K562 (cell line): ENCODE measurements around the gene CRB2. TPM values are rescaled to one million over a fixed set of nuclear protein-coding genes. Genes with fewer than 3 reads are reported as not detected.

Experiments used
- ATAC-seq: fragments of 200-7000 bp; cut with Tn5 transposase; 3 replicates; pipeline ENCODE4 v1.9.1; 2020; ENCODE audit warnings: moderate library complexity
- BruUV-seq: library from RNA; stranded (reverse); fragments of 400-500 nt; replicated peaks from 2 replicates; lab custom pipeline; 2021; lab: Mats Ljungman, UMichigan
- CTCF ChIA-PET: fragments of 300-600 bp; formaldehyde crosslinking; extraction: SDS; loops from one replicate; lab custom pipeline; 2021; ENCODE audit warnings: low intra/inter-chr PET ratio; lab: Yijun Ruan, JAX
- POLR2A ChIA-PET: fragments of 300-600, 350-650 bp; sonication (Branson Sonifier 250); formaldehyde crosslinking; extraction: SDS; loops from one replicate; lab custom pipeline; 2021; ENCODE audit warnings: antibody characterized with exemption, inconsistent platforms; lab: Yijun Ruan, JAX
- DNase-seq, 4 experiments: peaks; one replicate each; pipeline versions ENCODE4 v3.0.0 to v3.0.0-alpha.2; 2011 to 2018; ENCODE audit warnings: low spot score in 3 of 4, mixed read lengths in 3 of 4; ENCODE audit errors: extremely low read depth in 1 of 4
- FAIRE-seq: peaks from 2 replicates; lab custom pipeline; 2011; peaks lifted over from hg19 to GRCh38; lab: Jason Lieb, UNC
- H2AFZ ChIP-seq: 2 replicates; pipeline ENCODE4 v1.6.0; 2011; ENCODE audit warnings: low read depth, low read length, control low read depth, inconsistent platforms
- H3K27ac ChIP-seq: fragments of 200-600 bp; 3 replicates; pipeline ENCODE4 v1.8.0; 2011; ENCODE audit warnings: low read depth, mild to moderate bottlenecking, control low read depth, inconsistent platforms, low read length, moderate library complexity, mixed read lengths; ENCODE audit errors: extremely low read depth
- H3K27me3 ChIP-seq, 2 experiments: fragments of 300-600 bp in 1 of 2; 2 replicates in 1 of 2; 3 replicates in 1 of 2; pipeline versions ENCODE4 v1.6.0 to v1.8.0; 2011; ENCODE audit warnings: inconsistent platforms in 2 of 2, low read length in 2 of 2, mild to moderate bottlenecking in 1 of 2, mixed read lengths in 1 of 2, moderate library complexity in 1 of 2; ENCODE audit not compliant: control insufficient read depth in 2 of 2, insufficient read depth in 2 of 2
- H3K36me3 ChIP-seq: fragments of 300-600 bp; 3 replicates; pipeline ENCODE4 v1.8.0; 2011; ENCODE audit warnings: mild to moderate bottlenecking, low read length, inconsistent platforms; ENCODE audit not compliant: control insufficient read depth, insufficient read depth
- H3K4me1 ChIP-seq, 2 experiments: fragments of 200-600 bp in 1 of 2; replicated peaks in 1 of 2; 2 replicates in 1 of 2; 3 replicates in 1 of 2; pipeline versions ENCODE4 v1.5.1 to v1.8.0; 2011; ENCODE audit warnings: inconsistent platforms in 2 of 2, low read length in 2 of 2, mild to moderate bottlenecking in 1 of 2, mixed read lengths in 1 of 2, moderate library complexity in 1 of 2; ENCODE audit not compliant: control insufficient read depth in 2 of 2, insufficient read depth in 2 of 2
- H3K4me2 ChIP-seq: 2 replicates; pipeline ENCODE4 v1.6.1; 2011; ENCODE audit warnings: low read length, control low read depth, inconsistent platforms, mixed read lengths; ENCODE audit not compliant: insufficient read depth
- H3K4me3 ChIP-seq: fragments of 200-600 bp; sonication (generic), shearing (Covaris generic); 2 replicates; pipeline ENCODE4 v1.5.1; 2016; ENCODE audit warnings: control low read depth, inconsistent platforms
- H3K79me2 ChIP-seq: fragments of 200-600 bp; 3 replicates; pipeline ENCODE4 v1.8.0; 2011; ENCODE audit warnings: low read length, inconsistent platforms; ENCODE audit not compliant: control insufficient read depth, insufficient read depth
- H3K9ac ChIP-seq, 2 experiments: 2 replicates each; pipeline versions ENCODE4 v1.6.0 to v1.6.1; 2011; ENCODE audit warnings: low read depth in 2 of 2, low read length in 2 of 2, control low read depth in 1 of 2, inconsistent platforms in 1 of 2, mild to moderate bottlenecking in 1 of 2, mixed read lengths in 1 of 2; ENCODE audit not compliant: insufficient read depth in 1 of 2
- H3K9me1 ChIP-seq: one replicate; pipeline ENCODE4 v1.6.0; 2011; ENCODE audit warnings: inconsistent platforms, mild to moderate bottlenecking, low read length, moderate library complexity; ENCODE audit not compliant: control insufficient read depth, insufficient read depth
- H3K9me3 ChIP-seq: replicated peaks from 2 replicates; pipeline ENCODE4 v1.5.1; 2011; ENCODE audit warnings: low read depth, low read length, inconsistent platforms; ENCODE audit not compliant: control insufficient read depth, insufficient read depth
- H4K20me1 ChIP-seq: replicated peaks from 2 replicates; pipeline ENCODE4 v1.6.1; 2011; ENCODE audit warnings: low read length, inconsistent platforms, mixed read lengths; ENCODE audit not compliant: control insufficient read depth, insufficient read depth
- DIDO1 ChIP-seq: fragments of 450-650 bp; IDR thresholded peaks from 2 replicates; pipeline ENCODE4 v1.6.1; 2016; ENCODE audit warnings: low read depth, missing biosample characterization, missing genetic modification characterization
- ELF4 ChIP-seq: fragments of 450-650 bp; formaldehyde crosslinking; IDR thresholded peaks from 2 replicates; pipeline ENCODE4 v1.4.0; 2022; ENCODE audit warnings: missing genetic modification characterization
- HCFC1 ChIP-seq: IDR thresholded peaks from 2 replicates; pipeline ENCODE4 v1.6.1; 2012; ENCODE audit warnings: low read depth, low read length, improper control_type of control experiment
- IFI16 ChIP-seq: fragments of 250-450 bp; sonication (Bioruptor Pico); IDR thresholded peaks from 2 replicates; pipeline ENCODE4 v2.1.2; 2022; ENCODE audit warnings: mild to moderate bottlenecking, inconsistent platforms
- KLF6 ChIP-seq: fragments of 250-450 bp; sonication (Bioruptor Pico); IDR thresholded peaks from 2 replicates; pipeline ENCODE4 v1.4.0; 2020; ENCODE audit warnings: mild to moderate bottlenecking, moderate library complexity, borderline replicate concordance
- NUFIP1 ChIP-seq: fragments of 450-650 bp; IDR thresholded peaks from 2 replicates; pipeline ENCODE4 v1.6.1; 2018; ENCODE audit not compliant: partially characterized antibody
- PHF21A ChIP-seq: fragments of 450-650 bp; IDR thresholded peaks from 2 replicates; pipeline ENCODE4 v1.6.1; 2017; ENCODE audit warnings: low read depth, borderline replicate concordance
- POU5F1 ChIP-seq: fragments of 150-350 bp; IDR thresholded peaks from 2 replicates; pipeline ENCODE4 v1.6.1; 2014; ENCODE audit warnings: borderline replicate concordance, low read length, low read depth, mild to moderate bottlenecking; ENCODE audit not compliant: partially characterized antibody
- RCOR1 ChIP-seq, 2 experiments: IDR thresholded peaks; 2 replicates each; pipeline ENCODE4 v1.6.1; 2012; ENCODE audit warnings: low read depth in 2 of 2, low read length in 2 of 2, borderline replicate concordance in 1 of 2, improper control_type of control experiment in 1 of 2
- XRCC3 ChIP-seq: fragments of 450-650 bp; IDR thresholded peaks from 2 replicates; pipeline ENCODE4 v1.6.1; 2017; ENCODE audit warnings: mild to moderate bottlenecking, moderate library complexity
- YY1 ChIP-seq, 3 experiments: IDR thresholded peaks; 2 replicates each; pipeline ENCODE4 v1.6.1; 2011; ENCODE audit warnings: low read length in 2 of 3, mild to moderate bottlenecking in 2 of 3, moderate library complexity in 2 of 3, borderline replicate concordance in 1 of 3, control low read depth in 1 of 3, low read depth in 1 of 3; ENCODE audit not compliant: insufficient read depth in 3 of 3, insufficient replicate concordance in 2 of 3, control insufficient read depth in 1 of 3, insufficient read length in 1 of 3; ENCODE audit errors: extremely low read depth in 1 of 3
- ZNF589 ChIP-seq: fragments of 200-800 bp; sonication (Bioruptor generic); IDR thresholded peaks from 2 replicates; pipeline ENCODE4 v1.6.1; 2016; ENCODE audit warnings: low read depth, missing genetic modification characterization, missing compliant biosample characterization
- WGBS: fragments of 100-300 bp; shearing (Covaris generic); methylation state at CpG from one replicate; pipeline ENCODE4 v1.1.6; 2016; ENCODE audit warnings: low coverage, mixed read lengths; ENCODE audit not compliant: insufficient coverage; ENCODE audit errors: missing lambda C conversion rate; 5-methylcytosine and 5-hydroxymethylcytosine counted together
- in situ Hi-C: fragments of 300-500 bp; cut with MboI; formaldehyde crosslinking; loops from 4 replicates; pipeline ENCODE4 v1.15.0; 2018; ENCODE audit warnings: inconsistent platforms, mixed read lengths
- intact Hi-C: fragments of 100-400 bp; cut with micrococcal nuclease; formaldehyde crosslinking; loops from 2 replicates; pipeline ENCODE4 v1.14.2; 2022
- polyA plus RNA-seq, 8 experiments: library from polyadenylated mRNA; depleted of rRNA in 4 of 8; stranded (reverse) in 5 of 8; unstranded in 3 of 8; fragments of >200 nt; fragmentation: Nextera tagmentation in 2 of 8; fragmentation: Illumina TruSeq in 1 of 8; extraction: Ambion mirVana in 2 of 8; extraction: Trizol in 1 of 8; gene quantifications; 2 replicates each; pipeline versions ENCODE4 v1.2.1 to v1.2.3, GENCODE V29; 2011 to 2014; ENCODE audit warnings: inconsistent platforms in 1 of 8, missing spikeins in 1 of 8
- total RNA-seq, 7 experiments: library from RNA; depleted of rRNA in 6 of 7; stranded (reverse); fragments of >200 nt in 6 of 7; fragmentation: Illumina TruSeq in 2 of 7; extraction: Trizol in 2 of 7; gene quantifications; 2 replicates each; pipeline versions ENCODE4 v1.2.1 to v1.2.3, GENCODE V29; 2011 to 2021; ENCODE audit warnings: low replicate concordance in 1 of 7
- TF ChIP-seq, protein P1 (sequence below): fragments of 450-650 bp; formaldehyde crosslinking; IDR thresholded peaks from 2 replicates; pipeline ENCODE4 v1.4.0; 2020; ENCODE audit warnings: mild to moderate bottlenecking
- TF ChIP-seq, protein P2 (sequence below): sonication (generic); formaldehyde crosslinking; IDR thresholded peaks from 2 replicates; pipeline ENCODE4 v1.8.1; 2023; ENCODE audit warnings: mild to moderate bottlenecking, missing genetic modification reagents

CRB2 gene
- total and polyA plus RNA-seq, 9 of the 15 experiments (the other 6 are each of a cell fraction or from before 2014, with no cell fraction given) = 0.13 to 1.2 (median 0.25) TPM; not detected in 2

DNA sequence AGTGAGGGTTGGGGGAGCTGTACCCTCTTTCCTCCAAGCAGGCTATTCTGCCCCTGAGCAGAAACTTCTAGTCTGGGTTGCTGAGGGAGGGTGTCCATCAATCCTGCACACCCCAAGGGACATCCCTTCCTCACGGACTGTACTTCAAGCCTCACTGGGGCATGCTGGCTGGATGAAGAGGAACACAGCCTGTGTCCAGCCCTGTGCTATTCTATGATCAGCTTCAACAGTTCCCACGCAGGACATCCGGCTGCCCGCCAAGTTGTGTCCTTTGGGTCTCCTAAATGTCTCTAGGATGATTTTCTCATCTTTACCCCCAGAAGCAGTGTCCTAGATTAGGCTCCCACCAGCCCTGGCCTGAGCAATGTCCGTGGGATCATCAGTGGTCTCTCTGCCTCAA is 68.1 kb downstream of the CRB2 start:
- Histone ChIP-seq H3K36me3 (no peaks in the 10 kb centered on the region), H3K4me3 (no peak overlapping the region), H3K9ac (no peak overlapping the region), H4K20me1 (no peaks in the 10 kb centered on the region; the same call in none of the 2 replicates), H3K9me3 (no peaks in the 10 kb centered on the region), H3K9me1 (no peaks in the 10 kb centered on the region)
- 67% methylated on average over 5 of the region's 5 CpGs for WGBS
- in situ Hi-C loops = no loop called here
- CTCF ChIA-PET = no interaction called here
- TF ChIP-seq POU5F1 (no peak), ZNF589 (CRISPR knock-in tag) (no peak), YY1 (IDR thresholded peaks at IDR 0.05; ENCODE audit: borderline replicate concordance in 1 of 3, control insufficient read depth in 1 of 3, extremely low read depth in 1 of 3, insufficient read depth in 3 of 3, insufficient read length in 1 of 3, insufficient replicate concordance in 2 of 3, low read depth in 1 of 3, low read length in 2 of 3) (no peak), PHF21A (no peak), KLF6 (CRISPR knock-in tag) (no peak), DIDO1 (tag) (no peak), IFI16 (CRISPR knock-in tag) (no peak), ELF4 (CRISPR knock-in tag) (no peak), RCOR1 (IDR thresholded peaks at IDR 0.05; ENCODE audit: borderline replicate concordance in 1 of 2, low read depth in 2 of 2, low read length in 2 of 2) (no peak), XRCC3 (no peak), HCFC1 (no peak), NUFIP1 (no peak)
- TF ChIP-seq, protein P1, sequence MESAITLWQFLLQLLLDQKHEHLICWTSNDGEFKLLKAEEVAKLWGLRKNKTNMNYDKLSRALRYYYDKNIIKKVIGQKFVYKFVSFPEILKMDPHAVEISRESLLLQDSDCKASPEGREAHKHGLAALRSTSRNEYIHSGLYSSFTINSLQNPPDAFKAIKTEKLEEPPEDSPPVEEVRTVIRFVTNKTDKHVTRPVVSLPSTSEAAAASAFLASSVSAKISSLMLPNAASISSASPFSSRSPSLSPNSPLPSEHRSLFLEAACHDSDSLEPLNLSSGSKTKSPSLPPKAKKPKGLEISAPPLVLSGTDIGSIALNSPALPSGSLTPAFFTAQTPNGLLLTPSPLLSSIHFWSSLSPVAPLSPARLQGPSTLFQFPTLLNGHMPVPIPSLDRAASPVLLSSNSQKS (CRISPR knock-in tag) = no peak
- TF ChIP-seq, protein P2, sequence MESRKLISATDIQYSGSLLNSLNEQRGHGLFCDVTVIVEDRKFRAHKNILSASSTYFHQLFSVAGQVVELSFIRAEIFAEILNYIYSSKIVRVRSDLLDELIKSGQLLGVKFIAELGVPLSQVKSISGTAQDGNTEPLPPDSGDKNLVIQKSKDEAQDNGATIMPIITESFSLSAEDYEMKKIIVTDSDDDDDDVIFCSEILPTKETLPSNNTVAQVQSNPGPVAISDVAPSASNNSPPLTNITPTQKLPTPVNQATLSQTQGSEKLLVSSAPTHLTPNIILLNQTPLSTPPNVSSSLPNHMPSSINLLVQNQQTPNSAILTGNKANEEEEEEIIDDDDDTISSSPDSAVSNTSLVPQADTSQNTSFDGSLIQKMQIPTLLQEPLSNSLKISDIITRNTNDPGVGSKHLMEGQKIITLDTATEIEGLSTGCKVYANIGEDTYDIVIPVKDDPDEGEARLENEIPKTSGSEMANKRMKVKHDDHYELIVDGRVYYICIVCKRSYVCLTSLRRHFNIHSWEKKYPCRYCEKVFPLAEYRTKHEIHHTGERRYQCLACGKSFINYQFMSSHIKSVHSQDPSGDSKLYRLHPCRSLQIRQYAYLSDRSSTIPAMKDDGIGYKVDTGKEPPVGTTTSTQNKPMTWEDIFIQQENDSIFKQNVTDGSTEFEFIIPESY = no peak
- TF ChIP-seq, all 486 proteins: peak for 0
- Histone ChIP-seq H3K4me2 (no peak overlapping the region), H2AFZ (no peak overlapping the region), H3K27ac (no peak overlapping the region), H3K4me1 (peaks cover 0 to 2% of the 10 kb centered on the region in 2 experiments; a peak in 1 of 5 replicates), H3K27me3 (no peaks in the 10 kb centered on the region), H3K79me2 (no peaks in the 10 kb centered on the region)
- no peak for DNase-seq
- no TSS peak for BruUV-seq
- no peak for FAIRE-seq
- ATAC-seq = no peak
- intact Hi-C loops = no loop called here
- POLR2A ChIA-PET = interaction anchor here (1.4 kb wide), 1 partner anchor 8 kb away, joined by 4 read pairs; no protein-coding TSS in a partner anchor
